Heart left ventricle (tissue), 13 donors: Measurements from ENCODE around the gene TYW1.

Source experiments
- POLR2A ChIP-seq, 2 donors: fragments of 450-650 bp; IDR thresholded peaks; one replicate each; pipeline ENCODE4 v1.6.1; 2017; ENCODE audit warnings: antibody characterized with exemption in 2 of 2, mild to moderate bottlenecking in 2 of 2, moderate library complexity in 2 of 2
- TF ChIP-seq, protein P1 (sequence below), 12 donors: fragments of 200-600 bp; sonication (generic) in 4 of 12; IDR thresholded peaks; one replicate each; pipeline versions ENCODE4 v1.5.0 to v1.8.0; 2018 to 2022; ENCODE audit warnings: antibody characterized with exemption in 12 of 12, mild to moderate bottlenecking in 5 of 12
- donor health status: ischemic (EF 13 %, LVEDD 7.1; RV severe dilation, severe dysfunction).
- donor health status: DM: no; HTN: yes; CAD: no.
- donor health status: DM: no; HTN: no; CAD: no.
- donor health status: ischemic (EF 25% LVEDD 6.9; RV normal size, moderate dysfunction).
- donor health status: ischemic (EF 25% LVEDD 5.7; RV mildly dilated, moderate dysfunction).
- donor health status: ischemic (EF 35%, LVEDD 5.7; RV mildly dilated, moderate dysfunction).
- donor health status: nonischemic (EF 11% LVEDD 7.7; RV severe dilation, severe dysfunction).
- donor health status: DM: yes; HTN: yes; CAD: no.
- donor health status: PGD.
- donor health status: ischemic (EF 29% LVEDD 5.4; RV normal size, mild dysfunction).
- donor health status: nonischemic (EF 23%, LVEDD 6.1; RV moderate dilation, normal function).

DNA sequence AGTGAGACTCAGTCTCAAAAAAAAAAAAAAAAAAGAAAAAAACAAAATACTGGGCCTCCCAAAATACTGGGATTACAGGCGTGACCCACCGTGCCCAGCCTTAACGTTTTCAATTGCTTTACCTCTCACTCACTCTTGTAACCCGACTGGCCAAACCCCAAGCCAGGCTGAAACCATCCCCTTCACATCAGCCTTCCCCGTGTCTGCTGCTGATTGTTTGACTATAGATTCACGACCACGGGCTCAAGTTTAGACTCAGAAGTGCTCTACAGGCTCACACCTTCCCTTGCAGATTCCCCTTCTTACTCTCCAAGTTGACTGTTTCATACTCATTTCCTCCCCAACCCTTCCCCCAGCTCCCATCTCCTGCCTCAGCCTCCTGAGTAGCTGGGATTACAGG, 22.3 kb downstream of the TYW1 start:
- TF ChIP-seq, protein P1, sequence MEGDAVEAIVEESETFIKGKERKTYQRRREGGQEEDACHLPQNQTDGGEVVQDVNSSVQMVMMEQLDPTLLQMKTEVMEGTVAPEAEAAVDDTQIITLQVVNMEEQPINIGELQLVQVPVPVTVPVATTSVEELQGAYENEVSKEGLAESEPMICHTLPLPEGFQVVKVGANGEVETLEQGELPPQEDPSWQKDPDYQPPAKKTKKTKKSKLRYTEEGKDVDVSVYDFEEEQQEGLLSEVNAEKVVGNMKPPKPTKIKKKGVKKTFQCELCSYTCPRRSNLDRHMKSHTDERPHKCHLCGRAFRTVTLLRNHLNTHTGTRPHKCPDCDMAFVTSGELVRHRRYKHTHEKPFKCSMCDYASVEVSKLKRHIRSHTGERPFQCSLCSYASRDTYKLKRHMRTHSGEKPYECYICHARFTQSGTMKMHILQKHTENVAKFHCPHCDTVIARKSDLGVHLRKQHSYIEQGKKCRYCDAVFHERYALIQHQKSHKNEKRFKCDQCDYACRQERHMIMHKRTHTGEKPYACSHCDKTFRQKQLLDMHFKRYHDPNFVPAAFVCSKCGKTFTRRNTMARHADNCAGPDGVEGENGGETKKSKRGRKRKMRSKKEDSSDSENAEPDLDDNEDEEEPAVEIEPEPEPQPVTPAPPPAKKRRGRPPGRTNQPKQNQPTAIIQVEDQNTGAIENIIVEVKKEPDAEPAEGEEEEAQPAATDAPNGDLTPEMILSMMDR (IDR thresholded peaks at IDR 0.05), result no peak
- no peak for TF ChIP-seq POLR2A (IDR thresholded peaks at IDR 0.05)
